Neural cell (in vitro differentiated cells): Measurements from ENCODE around the gene GDF7. TPM values are rescaled to one million over a fixed set of nuclear protein-coding genes. Genes with fewer than 3 reads are reported as not detected.
"Not testable (repeated sequence)": the region's sequence is repeated elsewhere in the genome, so short reads cannot be mapped to it uniquely, and the experiment has no call there.

Experiments
- H2AFZ ChIP-seq: fragments of 200-600, 300-800 bp; sonication (generic), shearing (Covaris generic); 2 replicates; pipeline ENCODE4 v1.6.0; 2014; ENCODE audit warnings: low read depth, mild to moderate bottlenecking, antibody characterized with exemption, low read length, moderate library complexity
- H3F3A ChIP-seq: fragments of 200-600 bp; shearing (Covaris generic); 2 replicates; pipeline ENCODE4 v1.6.1; 2016; ENCODE audit warnings: mild to moderate bottlenecking, moderate library complexity, mixed read lengths, antibody characterized with exemption, low read length; ENCODE audit not compliant: insufficient read depth, poor library complexity, severe bottlenecking
- H3K27ac ChIP-seq: fragments of 200-600, 300-800 bp; sonication (generic), shearing (Covaris generic); 2 replicates; pipeline ENCODE4 v1.5.1; 2014; ENCODE audit warnings: mild to moderate bottlenecking, low read length, moderate library complexity
- H3K27me3 ChIP-seq: fragments of 300-800, 200-600 bp; sonication (generic), shearing (Covaris generic); 2 replicates; pipeline ENCODE4 v1.6.0; 2014; ENCODE audit warnings: mild to moderate bottlenecking, low read depth, low read length, moderate library complexity; ENCODE audit not compliant: insufficient read depth
- H3K36me3 ChIP-seq: fragments of 300-800, 200-600 bp; sonication (generic), shearing (Covaris generic); 2 replicates; pipeline ENCODE4 v1.5.1; 2014; ENCODE audit warnings: mild to moderate bottlenecking, antibody characterized with exemption, low read length, moderate library complexity; ENCODE audit not compliant: insufficient read depth
- H3K4me2 ChIP-seq: fragments of 300-800, 200-600 bp; sonication (generic), shearing (Covaris generic); 2 replicates; pipeline ENCODE4 v1.6.0; 2014; ENCODE audit warnings: mild to moderate bottlenecking, low read length
- H3K4me3 ChIP-seq: fragments of 300-800, 200-600 bp; sonication (generic), shearing (Covaris generic); 2 replicates; pipeline ENCODE4 v1.5.1; 2014; ENCODE audit warnings: mild to moderate bottlenecking, low read length, moderate library complexity
- H3K79me2 ChIP-seq: fragments of 200-600 bp; shearing (Covaris generic); replicated peaks from 2 replicates; pipeline ENCODE4 v1.6.0; 2014; ENCODE audit warnings: mild to moderate bottlenecking, low read length, moderate library complexity; ENCODE audit not compliant: insufficient read depth
- H3K9ac ChIP-seq: fragments of 300-800, 200-600 bp; sonication (generic), shearing (Covaris generic); 2 replicates; pipeline ENCODE4 v1.6.1; 2016; ENCODE audit warnings: mild to moderate bottlenecking, low read length, mixed read lengths
- H3K9me2 ChIP-seq: fragments of 200-600 bp; shearing (Covaris generic); 2 replicates; pipeline ENCODE4 v1.6.1; 2016; ENCODE audit warnings: mild to moderate bottlenecking, low read length, mixed read lengths; ENCODE audit not compliant: insufficient read depth
- H3K9me3 ChIP-seq: fragments of 200-600, 300-800 bp; sonication (generic), shearing (Covaris generic); 2 replicates; pipeline ENCODE4 v1.6.1; 2016; ENCODE audit warnings: mild to moderate bottlenecking, mixed run types, low read length, moderate library complexity, mixed read lengths
- H4K20me1 ChIP-seq: fragments of 200-600 bp; shearing (Covaris generic); 2 replicates; pipeline ENCODE4 v1.6.1; 2016; ENCODE audit warnings: mild to moderate bottlenecking, mixed run types; ENCODE audit not compliant: insufficient read depth
- EP300 ChIP-seq: fragments of 450-650 bp; conservative IDR thresholded peaks from 2 replicates; pipeline ENCODE4 v1.6.1; 2014; ENCODE audit warnings: antibody characterized with exemption, mild to moderate bottlenecking, moderate library complexity; ENCODE audit not compliant: poor library complexity, severe bottlenecking
- MXI1 ChIP-seq: fragments of 450-650 bp; conservative IDR thresholded peaks from 2 replicates; pipeline ENCODE4 v1.6.1; 2014; ENCODE audit warnings: antibody characterized with exemption, mild to moderate bottlenecking; ENCODE audit not compliant: poor library complexity, severe bottlenecking
- POLR2AphosphoS5 ChIP-seq: IDR thresholded peaks from 2 replicates; pipeline ENCODE4 v1.6.1; 2012
- SMC3 ChIP-seq: fragments of 450-650 bp; conservative IDR thresholded peaks from 2 replicates; pipeline ENCODE4 v1.6.1; 2014; ENCODE audit warnings: antibody characterized with exemption, mild to moderate bottlenecking, moderate library complexity; ENCODE audit not compliant: poor library complexity
- polyA plus RNA-seq: library from polyadenylated mRNA; depleted of rRNA; stranded (reverse); fragments of >200 nt; gene quantifications from 2 replicates; pipeline ENCODE4 v1.2.3, GENCODE V29; 2014

Gene GDF7
- polyA plus RNA-seq, 1 donor from 2014 or later, result 0.38 TPM

- Histone ChIP-seq H3K36me3 (no peaks in the 10 kb centered on the region), H3K4me2 (no peak overlapping the region), H4K20me1 (no peaks in the 10 kb centered on the region), H3K4me3 (no peak overlapping the region), H3K9me3 (no peaks in the 10 kb centered on the region), H2AFZ (no peak overlapping the region), H3F3A (no peaks in the 10 kb centered on the region), H3K27me3 (no peaks in the 10 kb centered on the region), H3K79me2 (no peaks in the 10 kb centered on the region), H3K9ac (no peak overlapping the region), H3K27ac (no peak overlapping the region), H3K9me2 (no peaks in the 10 kb centered on the region)
- TF ChIP-seq MXI1, result no peak
Measured at GRCh38 chr2:20706786-20707185, 39.8 kb downstream of the GDF7 start.

DNA sequence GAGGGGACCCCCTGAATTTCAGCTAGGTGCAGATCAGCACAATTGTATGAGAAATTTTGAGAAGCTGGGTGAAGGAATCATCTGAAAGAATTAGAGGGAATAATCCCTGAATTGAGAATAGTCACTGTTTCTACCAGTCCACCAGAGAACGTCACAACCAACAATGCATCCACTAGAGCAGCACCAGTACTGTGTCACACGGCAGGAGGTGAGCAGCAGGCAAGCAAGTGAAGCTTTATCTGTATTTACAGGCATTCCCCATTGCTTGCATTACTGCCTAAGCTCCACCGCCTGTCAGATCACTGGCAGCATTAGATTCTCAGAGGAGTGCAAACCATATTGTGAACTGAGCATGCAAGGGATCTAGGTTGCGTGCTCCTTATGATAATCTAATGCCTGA lies 40.7 kb downstream of the GDF7 start:
- Histone ChIP-seq H3K4me2 (no peak overlapping the region), H3K79me2 (no peaks in the 10 kb centered on the region), H3K9me3 (no peaks in the 10 kb centered on the region), H4K20me1 (no peaks in the 10 kb centered on the region), H3K9ac (peak overlapping the region; percentile 21), H3K4me3 (peak overlapping the region; percentile 29), H3F3A (no peaks in the 10 kb centered on the region), H2AFZ (peak overlapping the region; percentile 15), H3K27ac (peak overlapping the region; percentile 64), H3K27me3 (no peaks in the 10 kb centered on the region), H3K36me3 (no peaks in the 10 kb centered on the region), H3K9me2 (no peaks in the 10 kb centered on the region)
- TF ChIP-seq SMC3 (no peak), POLR2AphosphoS5 (peak; percentile 53), EP300 (peak; percentile 63)

DNA sequence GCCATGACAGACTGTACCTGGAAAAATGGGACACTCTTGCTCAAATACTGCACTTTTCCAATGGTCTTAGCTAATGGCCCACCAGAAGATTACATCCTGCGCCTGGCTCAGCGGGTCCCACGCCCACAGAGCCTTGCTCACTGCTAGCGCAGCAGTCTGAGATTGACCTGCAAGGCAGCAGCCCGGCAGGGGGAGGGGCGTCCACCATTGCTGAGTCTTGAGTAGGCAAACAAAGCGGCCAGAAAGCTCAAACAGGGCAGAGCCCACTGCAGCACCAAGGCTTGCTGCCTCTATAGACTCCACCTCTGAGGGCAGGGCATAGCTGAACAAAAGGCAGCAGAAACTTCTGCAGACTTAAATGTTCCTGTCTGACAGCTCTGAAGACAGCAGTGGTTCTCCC lies 44.7 kb downstream of the GDF7 start:
- H4K20me1 ChIP-seq, H3K9ac ChIP-seq, H3F3A ChIP-seq, H3K4me3 ChIP-seq, H2AFZ ChIP-seq, H3K27ac ChIP-seq, H3K9me2 ChIP-seq, H3K9me3 ChIP-seq, H3K4me2 ChIP-seq, H3K36me3 ChIP-seq, H3K27me3 ChIP-seq, H3K79me2 ChIP-seq: not testable (repeated sequence)

DNA sequence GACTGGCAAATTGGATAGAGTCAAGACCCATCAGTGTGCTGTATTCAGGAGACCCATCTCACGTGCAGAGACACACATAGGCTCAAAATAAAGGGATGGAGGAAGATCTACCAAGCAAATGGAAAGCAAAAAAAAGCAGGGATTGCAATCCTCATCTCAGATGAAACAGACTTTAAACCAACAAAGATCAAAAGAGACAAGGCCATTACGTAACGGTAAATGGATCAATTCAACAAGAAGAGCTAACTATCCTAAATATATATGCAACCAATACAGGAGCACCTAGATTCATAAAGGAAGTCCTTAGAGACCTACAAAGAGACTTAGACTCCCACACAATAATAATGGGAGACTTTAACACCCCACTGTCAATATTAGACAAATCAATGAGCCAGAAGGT lies 46.6 kb downstream of the GDF7 start:
- H3K9me2 ChIP-seq, H3K36me3 ChIP-seq, H3K4me3 ChIP-seq, H3F3A ChIP-seq, H3K9ac ChIP-seq, H3K27ac ChIP-seq, H3K4me2 ChIP-seq, H3K79me2 ChIP-seq, H3K27me3 ChIP-seq, H2AFZ ChIP-seq, H4K20me1 ChIP-seq, H3K9me3 ChIP-seq: not testable (repeated sequence)

GRCh38 chr2:20714412-20714811 lies 47.5 kb downstream of the GDF7 start:
- H3K27me3 ChIP-seq, result not testable (repeated sequence)

DNA sequence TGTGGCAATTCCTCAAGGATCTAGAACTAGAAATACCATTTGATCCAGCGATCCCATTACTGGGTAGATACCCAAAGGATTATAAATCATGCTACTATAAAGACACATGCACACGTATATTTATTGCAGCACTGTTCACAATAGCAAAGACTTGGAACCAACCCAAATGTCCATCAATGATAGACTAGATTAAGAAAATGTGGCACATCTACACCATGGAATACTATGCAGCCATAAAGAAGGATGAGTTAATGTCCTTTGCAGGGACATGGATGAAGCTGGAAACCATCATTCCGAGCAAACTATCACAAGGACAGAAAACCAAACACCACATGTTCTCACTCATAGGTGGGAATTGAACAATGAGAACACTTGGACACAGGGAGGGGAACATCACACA lies 49.2 kb downstream of the GDF7 start:
- H3K9me3 ChIP-seq, H3K4me3 ChIP-seq, H3K27ac ChIP-seq, H3K27me3 ChIP-seq, H3K9me2 ChIP-seq, H4K20me1 ChIP-seq, H3K9ac ChIP-seq, H3F3A ChIP-seq, H2AFZ ChIP-seq, H3K79me2 ChIP-seq, H3K36me3 ChIP-seq, H3K4me2 ChIP-seq: not testable (repeated sequence)

More at GRCh38 chr2:20714412-20714811, 47.5 kb downstream of the GDF7 start:
- H3K27ac ChIP-seq, H3K4me2 ChIP-seq, H3K36me3 ChIP-seq, H3K9ac ChIP-seq, H2AFZ ChIP-seq, H3K79me2 ChIP-seq, H3K9me3 ChIP-seq, H3K4me3 ChIP-seq, H3F3A ChIP-seq, H3K9me2 ChIP-seq, H4K20me1 ChIP-seq: not testable (repeated sequence)
